Measurements from ENCODE around the gene CCDC92B.

DNA sequence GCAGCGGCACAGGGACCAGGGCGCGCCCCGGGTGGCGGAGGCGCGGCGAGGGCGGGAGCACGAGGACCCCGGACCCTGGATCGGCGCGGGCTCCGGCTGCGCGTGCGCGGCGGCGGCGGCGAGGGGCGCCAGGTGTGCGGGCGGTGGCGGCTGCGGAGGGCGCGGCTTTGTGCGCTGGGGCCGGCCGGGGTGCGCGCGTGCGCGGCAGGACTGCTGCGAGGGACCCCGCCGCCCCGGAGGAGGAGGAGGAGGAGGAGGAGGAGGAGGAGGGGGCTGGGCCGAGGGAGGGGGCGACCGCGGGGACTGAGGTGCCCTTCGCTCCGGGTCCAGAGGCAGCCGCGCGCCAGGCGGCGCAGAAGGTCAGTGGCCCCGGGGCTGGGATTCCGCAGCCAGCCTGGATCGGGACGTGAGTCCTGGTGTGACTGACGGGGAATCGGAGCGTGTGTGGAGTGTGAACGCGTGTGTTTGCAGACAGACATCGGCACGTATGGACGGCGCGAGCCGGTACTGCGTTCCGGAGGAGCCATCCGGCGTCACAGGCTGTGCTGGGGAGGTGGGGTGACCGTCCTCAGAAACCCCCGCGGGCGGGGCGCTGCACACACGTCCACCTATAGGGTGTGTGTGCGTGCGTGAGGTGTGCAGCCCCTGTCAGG lies 27.3 kb upstream of the CCDC92B start:
- TF ChIP-seq, protein P1, sequence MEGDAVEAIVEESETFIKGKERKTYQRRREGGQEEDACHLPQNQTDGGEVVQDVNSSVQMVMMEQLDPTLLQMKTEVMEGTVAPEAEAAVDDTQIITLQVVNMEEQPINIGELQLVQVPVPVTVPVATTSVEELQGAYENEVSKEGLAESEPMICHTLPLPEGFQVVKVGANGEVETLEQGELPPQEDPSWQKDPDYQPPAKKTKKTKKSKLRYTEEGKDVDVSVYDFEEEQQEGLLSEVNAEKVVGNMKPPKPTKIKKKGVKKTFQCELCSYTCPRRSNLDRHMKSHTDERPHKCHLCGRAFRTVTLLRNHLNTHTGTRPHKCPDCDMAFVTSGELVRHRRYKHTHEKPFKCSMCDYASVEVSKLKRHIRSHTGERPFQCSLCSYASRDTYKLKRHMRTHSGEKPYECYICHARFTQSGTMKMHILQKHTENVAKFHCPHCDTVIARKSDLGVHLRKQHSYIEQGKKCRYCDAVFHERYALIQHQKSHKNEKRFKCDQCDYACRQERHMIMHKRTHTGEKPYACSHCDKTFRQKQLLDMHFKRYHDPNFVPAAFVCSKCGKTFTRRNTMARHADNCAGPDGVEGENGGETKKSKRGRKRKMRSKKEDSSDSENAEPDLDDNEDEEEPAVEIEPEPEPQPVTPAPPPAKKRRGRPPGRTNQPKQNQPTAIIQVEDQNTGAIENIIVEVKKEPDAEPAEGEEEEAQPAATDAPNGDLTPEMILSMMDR (IDR thresholded peaks at IDR 0.05) = no peak
- no peak for TF ChIP-seq POLR2A (IDR thresholded peaks at IDR 0.05)

Measured in ovary (tissue), 3 donors.